K562 (cell line): ENCODE results near the gene ULK3. TPM values are rescaled to one million over a fixed set of nuclear protein-coding genes. Genes with fewer than 3 reads are reported as not detected.

ENCODE experiments used
- ATAC-seq: fragments of 200-7000 bp; cut with Tn5 transposase; 3 replicates; pipeline ENCODE4 v1.9.1; 2020; ENCODE audit warnings: moderate library complexity
- BruUV-seq: library from RNA; stranded (reverse); fragments of 400-500 nt; replicated peaks from 2 replicates; lab custom pipeline; 2021; lab: Mats Ljungman, UMichigan
- CTCF ChIA-PET: fragments of 300-600 bp; formaldehyde crosslinking; extraction: SDS; loops from one replicate; lab custom pipeline; 2021; ENCODE audit warnings: low intra/inter-chr PET ratio; lab: Yijun Ruan, JAX
- POLR2A ChIA-PET: fragments of 300-600, 350-650 bp; sonication (Branson Sonifier 250); formaldehyde crosslinking; extraction: SDS; loops from one replicate; lab custom pipeline; 2021; ENCODE audit warnings: antibody characterized with exemption, inconsistent platforms; lab: Yijun Ruan, JAX
- DNase-seq, 4 experiments: peaks; one replicate each; pipeline versions ENCODE4 v3.0.0 to v3.0.0-alpha.2; 2011 to 2018; ENCODE audit warnings: low spot score in 3 of 4, mixed read lengths in 3 of 4; ENCODE audit errors: extremely low read depth in 1 of 4
- FAIRE-seq: peaks from 2 replicates; lab custom pipeline; 2011; peaks lifted over from hg19 to GRCh38; lab: Jason Lieb, UNC
- H2AFZ ChIP-seq: 2 replicates; pipeline ENCODE4 v1.6.0; 2011; ENCODE audit warnings: low read depth, low read length, control low read depth, inconsistent platforms
- H3K27ac ChIP-seq: fragments of 200-600 bp; 3 replicates; pipeline ENCODE4 v1.8.0; 2011; ENCODE audit warnings: low read depth, mild to moderate bottlenecking, control low read depth, inconsistent platforms, low read length, moderate library complexity, mixed read lengths; ENCODE audit errors: extremely low read depth
- H3K27me3 ChIP-seq, 2 experiments: fragments of 300-600 bp in 1 of 2; 2 replicates in 1 of 2; 3 replicates in 1 of 2; pipeline versions ENCODE4 v1.6.0 to v1.8.0; 2011; ENCODE audit warnings: inconsistent platforms in 2 of 2, low read length in 2 of 2, mild to moderate bottlenecking in 1 of 2, mixed read lengths in 1 of 2, moderate library complexity in 1 of 2; ENCODE audit not compliant: control insufficient read depth in 2 of 2, insufficient read depth in 2 of 2
- H3K36me3 ChIP-seq: fragments of 300-600 bp; 3 replicates; pipeline ENCODE4 v1.8.0; 2011; ENCODE audit warnings: mild to moderate bottlenecking, low read length, inconsistent platforms; ENCODE audit not compliant: control insufficient read depth, insufficient read depth
- H3K4me1 ChIP-seq, 2 experiments: fragments of 200-600 bp in 1 of 2; replicated peaks in 1 of 2; 2 replicates in 1 of 2; 3 replicates in 1 of 2; pipeline versions ENCODE4 v1.5.1 to v1.8.0; 2011; ENCODE audit warnings: inconsistent platforms in 2 of 2, low read length in 2 of 2, mild to moderate bottlenecking in 1 of 2, mixed read lengths in 1 of 2, moderate library complexity in 1 of 2; ENCODE audit not compliant: control insufficient read depth in 2 of 2, insufficient read depth in 2 of 2
- H3K4me2 ChIP-seq: 2 replicates; pipeline ENCODE4 v1.6.1; 2011; ENCODE audit warnings: low read length, control low read depth, inconsistent platforms, mixed read lengths; ENCODE audit not compliant: insufficient read depth
- H3K4me3 ChIP-seq: fragments of 200-600 bp; sonication (generic), shearing (Covaris generic); 2 replicates; pipeline ENCODE4 v1.5.1; 2016; ENCODE audit warnings: control low read depth, inconsistent platforms
- H3K79me2 ChIP-seq: fragments of 200-600 bp; 3 replicates; pipeline ENCODE4 v1.8.0; 2011; ENCODE audit warnings: low read length, inconsistent platforms; ENCODE audit not compliant: control insufficient read depth, insufficient read depth
- H3K9ac ChIP-seq, 2 experiments: 2 replicates each; pipeline versions ENCODE4 v1.6.0 to v1.6.1; 2011; ENCODE audit warnings: low read depth in 2 of 2, low read length in 2 of 2, control low read depth in 1 of 2, inconsistent platforms in 1 of 2, mild to moderate bottlenecking in 1 of 2, mixed read lengths in 1 of 2; ENCODE audit not compliant: insufficient read depth in 1 of 2
- H3K9me1 ChIP-seq: one replicate; pipeline ENCODE4 v1.6.0; 2011; ENCODE audit warnings: inconsistent platforms, mild to moderate bottlenecking, low read length, moderate library complexity; ENCODE audit not compliant: control insufficient read depth, insufficient read depth
- H3K9me3 ChIP-seq: replicated peaks from 2 replicates; pipeline ENCODE4 v1.5.1; 2011; ENCODE audit warnings: low read depth, low read length, inconsistent platforms; ENCODE audit not compliant: control insufficient read depth, insufficient read depth
- H4K20me1 ChIP-seq: replicated peaks from 2 replicates; pipeline ENCODE4 v1.6.1; 2011; ENCODE audit warnings: low read length, inconsistent platforms, mixed read lengths; ENCODE audit not compliant: control insufficient read depth, insufficient read depth
- ARHGAP35 ChIP-seq: fragments of 450-650 bp; IDR thresholded peaks from 2 replicates; pipeline ENCODE4 v1.6.1; 2018; ENCODE audit not compliant: partially characterized antibody
- ATF1 ChIP-seq, 2 experiments: fragments of 450-650 bp in 1 of 2; IDR thresholded peaks; 2 replicates each; pipeline ENCODE4 v1.6.1; 2016; ENCODE audit warnings: missing compliant biosample characterization in 1 of 2, missing genetic modification characterization in 1 of 2
- DNMT1 ChIP-seq: fragments of 450-650 bp; IDR thresholded peaks from 2 replicates; pipeline ENCODE4 v1.6.1; 2016; ENCODE audit warnings: antibody characterized with exemption, mild to moderate bottlenecking
- HNRNPL ChIP-seq: fragments of 200-400 bp; formaldehyde crosslinking; IDR thresholded peaks from 2 replicates; pipeline ENCODE4 v1.6.1; 2017; ENCODE audit warnings: low read depth, mild to moderate bottlenecking, low read length
- MIER1 ChIP-seq: fragments of 450-650 bp; IDR thresholded peaks from 2 replicates; pipeline ENCODE4 v1.6.1; 2016; ENCODE audit warnings: antibody characterized with exemption, mild to moderate bottlenecking, low read depth
- PHF8 ChIP-seq: fragments of 200-600 bp; sonication (generic); IDR thresholded peaks from 2 replicates; pipeline ENCODE4 v1.6.1; 2012; ENCODE audit warnings: mixed run types, mild to moderate bottlenecking, inconsistent platforms, low read length, moderate library complexity, borderline replicate concordance
- ZEB2 ChIP-seq: fragments of 450-650 bp; IDR thresholded peaks from 2 replicates; pipeline ENCODE4 v1.6.1; 2016
- ZNF408 ChIP-seq: fragments of 250-450 bp; sonication (Bioruptor Pico); IDR thresholded peaks from 2 replicates; pipeline ENCODE4 v1.4.0; 2020; ENCODE audit warnings: low read depth, mild to moderate bottlenecking, moderate library complexity
- WGBS: fragments of 100-300 bp; shearing (Covaris generic); methylation state at CpG from one replicate; pipeline ENCODE4 v1.1.6; 2016; ENCODE audit warnings: low coverage, mixed read lengths; ENCODE audit not compliant: insufficient coverage; ENCODE audit errors: missing lambda C conversion rate; 5-methylcytosine and 5-hydroxymethylcytosine counted together
- in situ Hi-C: fragments of 300-500 bp; cut with MboI; formaldehyde crosslinking; loops from 4 replicates; pipeline ENCODE4 v1.15.0; 2018; ENCODE audit warnings: inconsistent platforms, mixed read lengths
- intact Hi-C: fragments of 100-400 bp; cut with micrococcal nuclease; formaldehyde crosslinking; loops from 2 replicates; pipeline ENCODE4 v1.14.2; 2022
- polyA plus RNA-seq, 8 experiments: library from polyadenylated mRNA; depleted of rRNA in 4 of 8; stranded (reverse) in 5 of 8; unstranded in 3 of 8; fragments of >200 nt; fragmentation: Nextera tagmentation in 2 of 8; fragmentation: Illumina TruSeq in 1 of 8; extraction: Ambion mirVana in 2 of 8; extraction: Trizol in 1 of 8; gene quantifications; 2 replicates each; pipeline versions ENCODE4 v1.2.1 to v1.2.3, GENCODE V29; 2011 to 2014; ENCODE audit warnings: inconsistent platforms in 1 of 8, missing spikeins in 1 of 8
- total RNA-seq, 7 experiments: library from RNA; depleted of rRNA in 6 of 7; stranded (reverse); fragments of >200 nt in 6 of 7; fragmentation: Illumina TruSeq in 2 of 7; extraction: Trizol in 2 of 7; gene quantifications; 2 replicates each; pipeline versions ENCODE4 v1.2.1 to v1.2.3, GENCODE V29; 2011 to 2021; ENCODE audit warnings: low replicate concordance in 1 of 7
- TF ChIP-seq, protein P1 (sequence below): fragments of 250-450 bp; sonication (Bioruptor Pico); IDR thresholded peaks from 2 replicates; pipeline ENCODE4 v1.4.0; 2020
- TF ChIP-seq, protein P2 (sequence below): fragments of 250-450 bp; sonication (Bioruptor Pico); IDR thresholded peaks from 2 replicates; pipeline ENCODE4 v1.5.0; 2021; ENCODE audit warnings: mild to moderate bottlenecking, moderate library complexity

The ULK3 gene
- total and polyA plus RNA-seq, 9 of the 15 experiments (the other 6 are each of a cell fraction or from before 2014, with no cell fraction given) = 0.68 to 68.0 (median 34.9) TPM

DNA sequence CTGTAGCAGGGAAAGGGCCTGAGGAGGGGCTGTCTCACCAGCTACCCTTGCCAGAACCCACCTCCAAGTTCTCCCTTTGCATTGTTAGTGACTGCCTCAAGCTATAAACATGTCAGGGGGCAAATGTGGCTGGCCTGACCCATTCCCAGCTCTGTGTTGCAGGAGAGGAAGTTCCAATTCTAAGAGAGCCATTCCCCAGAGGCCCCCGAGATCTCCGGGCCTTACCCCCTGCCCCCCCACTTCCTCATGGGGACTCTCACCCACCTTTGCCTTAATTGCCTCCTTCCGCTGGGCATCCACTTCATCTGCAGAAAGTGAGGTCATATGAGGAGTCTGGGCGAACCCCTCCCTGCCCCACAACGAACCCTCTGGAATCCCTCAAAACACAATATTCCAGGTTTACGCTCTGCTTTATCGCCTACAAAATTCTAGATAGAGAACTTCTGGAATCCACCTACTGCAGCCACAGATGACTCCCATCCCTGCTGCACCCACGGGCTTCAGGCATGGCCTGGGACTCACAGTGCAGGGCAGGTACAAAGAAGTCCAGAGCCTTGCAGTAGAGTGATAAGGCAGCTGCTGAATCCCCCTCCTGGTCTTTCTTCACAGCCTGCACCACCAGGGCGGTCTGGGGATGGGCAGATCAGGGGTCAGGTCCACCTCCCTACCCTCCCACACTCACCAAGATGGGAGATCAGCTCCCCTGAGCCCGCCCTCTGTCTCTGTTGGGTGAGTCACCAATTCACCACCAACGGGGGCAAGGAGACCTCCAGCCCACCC is 4.0 kb downstream of the ULK3 start:
- no peak overlapping the region for H3K4me3 ChIP-seq
- no peaks in the 10 kb centered on the region for H3K27me3 ChIP-seq
- BruUV-seq = no TSS peak
- H2AFZ ChIP-seq = no peak overlapping the region
- CTCF ChIA-PET = interaction anchor here (0.5 kb wide), 1 partner anchor 67 kb away, joined by 7 read pairs; no protein-coding TSS in a partner anchor
- H3K79me2 ChIP-seq = peaks cover 14% of the 10 kb centered on the region; the same call in 2 of the 3 replicates
- H4K20me1 ChIP-seq = peaks cover 8% of the 10 kb centered on the region; the same call in 1 of the 2 replicates
- no peak overlapping the region for H3K27ac ChIP-seq
- POLR2A ChIA-PET = interaction anchor here (0.6 to 1.7 kb wide), 3 partner anchors 11 to 1003 kb away, joined by 3 to 5 read pairs (median 4); no protein-coding TSS in a partner anchor
- DNase-seq (peak in 2 of 4 experiments; percentile 44 to 45), ATAC-seq (no peak), FAIRE-seq (no peak)
- H3K9ac ChIP-seq = peak overlapping the region in 1 of 2 experiments; percentile 74; a peak in 2 of 4 replicates
- in situ Hi-C loops (no loop called here), intact Hi-C loops (loop anchor here (5.0 kb wide), 1 partner anchor 67 kb away; no protein-coding TSS in a partner anchor)
- no peaks in the 10 kb centered on the region for H3K9me3 ChIP-seq
- H3K9me1 ChIP-seq = peaks cover 8% of the 10 kb centered on the region
- WGBS = 79% methylated on average over 9 of the region's 11 CpGs
- no peak overlapping the region for H3K4me2 ChIP-seq
- peaks cover 18 to 59% of the 10 kb centered on the region in 2 experiments; a peak in 4 of 5 replicates for H3K4me1 ChIP-seq
- H3K36me3 ChIP-seq = peaks cover 53% of the 10 kb centered on the region; the same call in 1 of the 3 replicates
- TF ChIP-seq ZNF408 = no peak
- no peak for TF ChIP-seq ARHGAP35
- TF ChIP-seq, protein P1, sequence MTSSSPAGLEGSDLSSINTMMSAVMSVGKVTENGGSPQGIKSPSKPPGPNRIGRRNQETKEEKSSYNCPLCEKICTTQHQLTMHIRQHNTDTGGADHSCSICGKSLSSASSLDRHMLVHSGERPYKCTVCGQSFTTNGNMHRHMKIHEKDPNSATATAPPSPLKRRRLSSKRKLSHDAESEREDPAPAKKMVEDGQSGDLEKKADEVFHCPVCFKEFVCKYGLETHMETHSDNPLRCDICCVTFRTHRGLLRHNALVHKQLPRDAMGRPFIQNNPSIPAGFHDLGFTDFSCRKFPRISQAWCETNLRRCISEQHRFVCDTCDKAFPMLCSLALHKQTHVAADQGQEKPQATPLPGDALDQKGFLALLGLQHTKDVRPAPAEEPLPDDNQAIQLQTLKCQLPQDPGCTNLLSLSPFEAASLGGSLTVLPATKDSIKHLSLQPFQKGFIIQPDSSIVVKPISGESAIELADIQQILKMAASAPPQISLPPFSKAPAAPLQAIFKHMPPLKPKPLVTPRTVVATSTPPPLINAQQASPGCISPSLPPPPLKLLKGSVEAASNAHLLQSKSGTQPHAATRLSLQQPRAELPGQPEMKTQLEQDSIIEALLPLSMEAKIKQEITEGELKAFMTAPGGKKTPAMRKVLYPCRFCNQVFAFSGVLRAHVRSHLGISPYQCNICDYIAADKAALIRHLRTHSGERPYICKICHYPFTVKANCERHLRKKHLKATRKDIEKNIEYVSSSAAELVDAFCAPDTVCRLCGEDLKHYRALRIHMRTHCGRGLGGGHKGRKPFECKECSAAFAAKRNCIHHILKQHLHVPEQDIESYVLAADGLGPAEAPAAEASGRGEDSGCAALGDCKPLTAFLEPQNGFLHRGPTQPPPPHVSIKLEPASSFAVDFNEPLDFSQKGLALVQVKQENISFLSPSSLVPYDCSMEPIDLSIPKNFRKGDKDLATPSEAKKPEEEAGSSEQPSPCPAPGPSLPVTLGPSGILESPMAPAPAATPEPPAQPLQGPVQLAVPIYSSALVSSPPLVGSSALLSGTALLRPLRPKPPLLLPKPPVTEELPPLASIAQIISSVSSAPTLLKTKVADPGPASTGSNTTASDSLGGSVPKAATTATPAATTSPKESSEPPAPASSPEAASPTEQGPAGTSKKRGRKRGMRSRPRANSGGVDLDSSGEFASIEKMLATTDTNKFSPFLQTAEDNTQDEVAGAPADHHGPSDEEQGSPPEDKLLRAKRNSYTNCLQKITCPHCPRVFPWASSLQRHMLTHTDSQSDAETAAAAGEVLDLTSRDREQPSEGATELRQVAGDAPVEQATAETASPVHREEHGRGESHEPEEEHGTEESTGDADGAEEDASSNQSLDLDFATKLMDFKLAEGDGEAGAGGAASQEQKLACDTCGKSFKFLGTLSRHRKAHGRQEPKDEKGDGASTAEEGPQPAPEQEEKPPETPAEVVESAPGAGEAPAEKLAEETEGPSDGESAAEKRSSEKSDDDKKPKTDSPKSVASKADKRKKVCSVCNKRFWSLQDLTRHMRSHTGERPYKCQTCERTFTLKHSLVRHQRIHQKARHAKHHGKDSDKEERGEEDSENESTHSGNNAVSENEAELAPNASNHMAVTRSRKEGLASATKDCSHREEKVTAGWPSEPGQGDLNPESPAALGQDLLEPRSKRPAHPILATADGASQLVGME = no peak
- no peak for TF ChIP-seq PHF8
- TF ChIP-seq DNMT1 = no peak
- TF ChIP-seq, protein P2, sequence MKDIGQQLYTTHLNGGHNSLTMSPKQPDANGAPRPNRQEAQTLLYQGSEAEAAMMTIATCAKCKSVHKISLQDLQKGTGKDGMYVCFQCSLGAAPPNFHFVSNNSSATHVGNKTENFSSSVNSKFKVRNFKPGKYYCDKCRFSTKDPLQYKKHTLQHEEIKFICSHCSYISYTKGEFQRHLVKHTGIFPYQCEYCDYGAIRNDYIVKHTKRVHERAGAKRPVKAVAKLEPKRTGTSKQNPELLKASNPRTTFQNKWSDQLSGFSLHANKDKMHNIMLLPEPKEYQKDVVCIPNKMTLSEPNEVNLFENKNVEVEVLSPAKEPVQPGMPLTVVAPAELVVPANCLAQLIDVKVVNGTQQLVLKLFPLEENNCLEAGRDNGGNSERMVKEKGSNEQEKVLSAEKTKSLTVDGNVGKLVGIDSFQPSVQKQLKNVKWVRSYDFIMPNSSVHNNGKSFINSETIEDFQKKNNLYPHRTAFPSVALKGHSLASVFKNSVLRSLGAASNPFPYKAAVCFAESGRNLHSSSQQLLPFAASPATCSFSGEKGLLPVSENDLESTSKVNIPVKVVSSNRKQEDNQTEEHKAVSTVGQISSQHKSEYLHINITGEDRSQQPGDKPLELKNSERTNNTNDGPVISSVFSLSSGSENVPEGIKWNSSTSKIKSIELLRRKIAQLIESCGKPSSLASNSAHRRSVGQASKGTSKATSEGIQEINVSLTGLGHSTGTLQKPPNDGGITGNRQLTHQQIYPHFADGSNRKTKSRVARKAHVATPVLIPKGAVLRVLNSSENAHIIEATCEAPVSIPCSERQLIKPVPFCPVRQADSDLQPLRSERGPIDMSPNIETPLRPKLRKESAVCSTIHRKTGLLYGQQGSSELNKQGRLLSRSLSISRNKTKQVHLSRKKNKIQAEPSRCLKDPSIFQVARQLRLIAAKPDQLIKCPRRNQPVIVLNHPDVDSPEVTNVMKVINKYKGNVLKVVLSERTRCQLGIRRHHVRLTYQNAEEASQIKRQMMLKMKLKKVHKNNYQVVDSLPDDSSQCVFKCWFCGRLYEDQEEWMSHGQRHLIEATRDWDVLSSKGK (CRISPR knock-in tag) = no peak
- TF ChIP-seq ATF1 (CRISPR knock-in tag; IDR thresholded peaks at IDR 0.05) = no peak
- no peak for TF ChIP-seq ATF1 (tag; IDR thresholded peaks at IDR 0.05)
- no peak for TF ChIP-seq ZEB2
- no peak for TF ChIP-seq HNRNPL
- no peak for TF ChIP-seq MIER1
